Measurements from ENCODE around the gene DYRK3. TPM values are rescaled to one million over a fixed set of nuclear protein-coding genes. Genes with fewer than 3 reads are reported as not detected.

DYRK3 gene
- total RNA-seq, 1 experiment from 2014 or later, result 45.4 TPM

GRCh38 chr1:206658981-206659273, 23.6 kb downstream of the DYRK3 start:
- Mint-ChIP-seq H3K4me1 (ENCODE audit: insufficient read depth, unreplicated experiment) (peaks cover 6% of the 10 kb centered on the region), H3K27ac (ENCODE audit: low read depth, unreplicated experiment) (no peak overlapping the region), H3K4me3 (ENCODE audit: unreplicated experiment) (no peak overlapping the region), H3K9me3 (ENCODE audit: unreplicated experiment) (no peaks in the 10 kb centered on the region), H3K27me3 (ENCODE audit: insufficient read depth, unreplicated experiment) (peaks cover 13% of the 10 kb centered on the region), H3K36me3 (ENCODE audit: insufficient read depth, unreplicated experiment) (no peaks in the 10 kb centered on the region)
- intact Hi-C loops (cut with micrococcal nuclease), result no loop called here
- DNase-seq (ENCODE audit: unreplicated experiment), result no peak
- ChIA-PET POLR2A (interaction anchor here (1.2 to 13.3 kb wide), 4 partner anchors 10 to 47 kb away, joined by 4 to 193 read pairs (median 7); partner anchors contain the start of genes DYRK3 and EIF2D), CTCF (interaction anchor here (0.6 to 36.8 kb wide), 8 partner anchors 2 to 419 kb away, joined by 3 to 1191 read pairs (median 6); partner anchors contain the start of genes DYRK3 and EIF2D)
- BruUV-seq (replicated peaks), result no TSS peak
- TF ChIP-seq, protein P1, sequence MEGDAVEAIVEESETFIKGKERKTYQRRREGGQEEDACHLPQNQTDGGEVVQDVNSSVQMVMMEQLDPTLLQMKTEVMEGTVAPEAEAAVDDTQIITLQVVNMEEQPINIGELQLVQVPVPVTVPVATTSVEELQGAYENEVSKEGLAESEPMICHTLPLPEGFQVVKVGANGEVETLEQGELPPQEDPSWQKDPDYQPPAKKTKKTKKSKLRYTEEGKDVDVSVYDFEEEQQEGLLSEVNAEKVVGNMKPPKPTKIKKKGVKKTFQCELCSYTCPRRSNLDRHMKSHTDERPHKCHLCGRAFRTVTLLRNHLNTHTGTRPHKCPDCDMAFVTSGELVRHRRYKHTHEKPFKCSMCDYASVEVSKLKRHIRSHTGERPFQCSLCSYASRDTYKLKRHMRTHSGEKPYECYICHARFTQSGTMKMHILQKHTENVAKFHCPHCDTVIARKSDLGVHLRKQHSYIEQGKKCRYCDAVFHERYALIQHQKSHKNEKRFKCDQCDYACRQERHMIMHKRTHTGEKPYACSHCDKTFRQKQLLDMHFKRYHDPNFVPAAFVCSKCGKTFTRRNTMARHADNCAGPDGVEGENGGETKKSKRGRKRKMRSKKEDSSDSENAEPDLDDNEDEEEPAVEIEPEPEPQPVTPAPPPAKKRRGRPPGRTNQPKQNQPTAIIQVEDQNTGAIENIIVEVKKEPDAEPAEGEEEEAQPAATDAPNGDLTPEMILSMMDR (IDR thresholded peaks at IDR 0.05; ENCODE audit: unreplicated experiment), result no peak

DNA sequence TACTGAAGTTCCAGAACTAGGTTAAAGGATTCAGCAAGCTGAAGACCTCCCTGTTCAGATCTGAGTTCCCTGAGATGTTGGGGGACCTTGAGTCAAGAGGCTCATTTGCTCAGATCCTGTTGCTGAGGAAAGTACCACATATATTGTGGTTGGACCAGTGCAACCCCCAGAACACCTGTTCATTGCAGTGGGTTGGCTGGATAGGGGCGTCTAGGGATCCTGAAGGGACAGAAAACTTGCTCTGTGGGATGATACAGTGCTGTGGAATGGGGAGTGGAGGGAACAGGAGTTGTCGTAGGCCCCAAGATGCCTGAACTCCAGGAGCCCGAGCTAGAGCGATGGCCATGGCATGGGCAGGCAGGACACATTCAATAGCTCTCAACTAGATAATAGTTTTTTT, 24.8 kb downstream of the DYRK3 start:
- ChIA-PET POLR2A (interaction anchor here (1.2 to 13.3 kb wide), 4 partner anchors 9 to 48 kb away, joined by 4 to 193 read pairs (median 7); partner anchors contain the start of genes DYRK3 and EIF2D), CTCF (interaction anchor here (0.5 to 36.8 kb wide), 13 partner anchors 0 to 408 kb away, joined by 3 to 1191 read pairs (median 4); partner anchors contain the start of genes DYRK3, EIF2D and IL20)
- TF ChIP-seq, protein P1 (IDR thresholded peaks at IDR 0.05; ENCODE audit: unreplicated experiment), result no peak
- Mint-ChIP-seq H3K27ac (ENCODE audit: low read depth, unreplicated experiment) (no peak overlapping the region), H3K4me1 (ENCODE audit: insufficient read depth, unreplicated experiment) (peaks cover 6% of the 10 kb centered on the region), H3K4me3 (ENCODE audit: unreplicated experiment) (no peak overlapping the region), H3K27me3 (ENCODE audit: insufficient read depth, unreplicated experiment) (peaks cover 23% of the 10 kb centered on the region), H3K9me3 (ENCODE audit: unreplicated experiment) (no peaks in the 10 kb centered on the region), H3K36me3 (ENCODE audit: insufficient read depth, unreplicated experiment) (no peaks in the 10 kb centered on the region)
- intact Hi-C loops (cut with micrococcal nuclease), result no loop called here
- no peak for DNase-seq (ENCODE audit: unreplicated experiment)
- no TSS peak for BruUV-seq (replicated peaks)

DNA sequence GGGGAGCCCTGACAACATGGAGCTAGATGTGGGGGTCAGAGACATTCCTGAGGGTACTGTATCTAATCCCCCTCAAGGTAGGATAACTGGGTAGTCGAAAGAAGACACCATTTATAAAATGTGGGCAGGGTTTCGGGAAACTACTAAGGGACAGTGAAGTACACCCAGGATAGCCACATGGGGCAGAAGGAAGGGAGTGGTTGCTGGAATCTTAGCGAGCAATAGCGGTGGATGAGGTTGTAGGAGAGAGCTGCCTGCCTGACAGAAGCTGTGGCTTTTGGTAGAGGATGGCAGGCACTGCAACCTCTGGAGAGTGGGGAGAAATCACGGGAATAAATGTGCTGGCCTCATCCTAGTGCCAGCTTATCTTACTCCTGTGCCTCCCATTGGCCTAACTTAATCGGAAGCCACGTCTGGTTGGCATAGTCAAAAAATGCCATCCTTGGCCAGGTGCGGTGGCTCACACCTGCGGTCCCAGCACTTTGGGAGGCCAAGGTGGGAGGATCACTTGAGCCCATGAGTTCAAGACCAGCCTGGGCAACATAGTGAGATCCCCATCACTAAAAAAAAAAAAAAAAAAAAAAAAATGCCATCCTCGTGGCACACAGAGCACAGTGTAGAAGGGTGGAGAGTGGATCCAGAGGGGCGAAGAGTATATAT, 26.0 kb downstream of the DYRK3 start:
- TF ChIP-seq, protein P1 (IDR thresholded peaks at IDR 0.05; ENCODE audit: unreplicated experiment), result no peak
- intact Hi-C loops (cut with micrococcal nuclease), result no loop called here
- DNase-seq (ENCODE audit: unreplicated experiment), result no peak
- Mint-ChIP-seq H3K9me3 (ENCODE audit: unreplicated experiment) (no peaks in the 10 kb centered on the region), H3K4me1 (ENCODE audit: insufficient read depth, unreplicated experiment) (peaks cover 6% of the 10 kb centered on the region), H3K36me3 (ENCODE audit: insufficient read depth, unreplicated experiment) (no peaks in the 10 kb centered on the region), H3K4me3 (ENCODE audit: unreplicated experiment) (no peak overlapping the region), H3K27ac (ENCODE audit: low read depth, unreplicated experiment) (no peak overlapping the region), H3K27me3 (ENCODE audit: insufficient read depth, unreplicated experiment) (peaks cover 26% of the 10 kb centered on the region)
- POLR2A ChIA-PET, result interaction anchor here (0.6 to 13.3 kb wide), 8 partner anchors 13 to 544 kb away, joined by 3 to 193 read pairs (median 3); partner anchors contain the start of gene DYRK3
- no TSS peak for BruUV-seq (replicated peaks)
- CTCF ChIA-PET, result interaction anchor here (0.6 to 34.4 kb wide), 7 partner anchors 19 to 423 kb away, joined by 3 to 1191 read pairs (median 5); partner anchors contain the start of genes DYRK3 and EIF2D

DNA sequence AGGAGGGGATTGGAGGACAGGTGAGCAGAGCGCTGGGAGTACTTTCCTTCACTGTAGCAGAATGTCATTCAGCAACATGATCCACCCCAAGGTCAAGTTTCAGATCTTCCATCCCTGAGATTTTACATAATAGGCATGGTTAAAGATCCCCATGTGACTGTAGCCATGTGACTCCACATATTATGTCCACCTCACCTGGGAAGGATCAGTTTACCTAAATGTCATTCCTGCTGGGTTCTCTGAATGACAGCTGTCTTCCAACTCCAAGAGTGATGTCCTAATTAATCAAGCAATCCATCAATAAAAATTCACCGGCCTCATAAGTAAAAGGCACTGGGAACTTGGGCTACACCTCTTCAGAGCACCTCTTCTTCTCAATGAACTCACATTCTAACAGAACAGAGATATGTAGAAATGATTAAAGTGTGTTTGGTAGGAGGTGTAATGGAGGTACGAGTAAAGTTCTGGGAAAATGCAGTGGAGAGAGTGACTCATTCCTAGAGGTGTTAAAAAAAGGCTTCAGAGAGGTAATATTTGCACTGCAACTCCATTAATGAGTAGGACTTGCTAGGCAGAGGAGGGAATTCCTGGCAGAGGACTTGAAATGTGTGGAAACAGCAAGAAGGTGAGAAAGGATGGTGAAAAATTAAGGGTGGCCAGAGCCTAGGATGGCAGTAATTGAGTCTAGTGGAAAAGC, 27.2 kb downstream of the DYRK3 start:
- Mint-ChIP-seq H3K4me1 (ENCODE audit: insufficient read depth, unreplicated experiment) (peaks cover 6% of the 10 kb centered on the region), H3K36me3 (ENCODE audit: insufficient read depth, unreplicated experiment) (no peaks in the 10 kb centered on the region), H3K4me3 (ENCODE audit: unreplicated experiment) (no peak overlapping the region), H3K27ac (ENCODE audit: low read depth, unreplicated experiment) (peak overlapping the region; percentile 2), H3K27me3 (ENCODE audit: insufficient read depth, unreplicated experiment) (peaks cover 26% of the 10 kb centered on the region), H3K9me3 (ENCODE audit: unreplicated experiment) (no peaks in the 10 kb centered on the region)
- POLR2A ChIA-PET, result interaction anchor here (0.6 to 13.3 kb wide), 13 partner anchors 9 to 180 kb away, joined by 3 to 193 read pairs (median 5); partner anchors contain the start of genes DYRK3 and EIF2D
- no TSS peak for BruUV-seq (replicated peaks)
- peak; percentile 45 for DNase-seq (ENCODE audit: unreplicated experiment)
- TF ChIP-seq, protein P1 (IDR thresholded peaks at IDR 0.05; ENCODE audit: unreplicated experiment), result no peak
- intact Hi-C loops (cut with micrococcal nuclease), result no loop called here
- CTCF ChIA-PET, result interaction anchor here (0.6 to 34.4 kb wide), 43 partner anchors 14 to 422 kb away, joined by 3 to 1191 read pairs (median 8); partner anchors contain the start of genes DYRK3, EIF2D, IKBKE and MAPKAPK2

Data from MCF 10A (cell line).